ENCODE measurements around the gene ERBB4.

Gene ERBB4

DNA sequence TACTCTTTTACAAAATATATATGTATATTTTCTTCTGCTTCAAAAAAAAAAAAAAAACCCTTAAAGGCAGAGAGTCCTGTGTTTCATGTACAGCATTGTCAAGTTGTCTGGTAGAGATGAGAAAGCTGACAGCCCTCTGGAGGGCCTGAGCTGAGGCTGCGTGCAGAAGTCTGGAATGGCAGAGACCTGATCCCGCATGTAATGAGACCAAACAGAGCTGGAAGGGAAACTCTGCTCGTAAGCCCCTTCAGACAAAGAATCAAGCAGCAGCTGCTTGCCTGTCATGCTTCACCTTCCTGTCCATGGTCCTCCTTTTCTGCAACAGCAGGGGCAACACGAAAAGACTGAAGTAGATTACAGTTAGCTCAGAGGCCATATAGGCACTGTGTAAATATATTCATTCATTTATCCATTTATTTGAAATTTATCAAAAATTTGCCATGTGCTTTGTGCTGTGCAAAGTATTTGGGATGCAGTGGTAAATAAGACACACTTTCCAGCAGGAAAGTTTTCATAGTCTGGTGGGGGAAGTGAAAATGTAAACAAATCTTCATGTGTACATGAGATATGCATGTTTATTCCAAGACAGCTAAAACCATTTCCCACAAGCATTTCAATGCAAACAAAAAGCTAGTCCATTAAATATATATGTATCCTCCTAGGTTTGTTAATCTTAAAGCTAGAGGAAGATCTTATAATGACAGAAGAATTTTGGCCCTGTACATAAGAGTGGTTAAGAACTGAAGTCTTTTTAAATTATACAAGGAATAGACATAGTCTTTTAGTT lies 1069.5 kb downstream of the ERBB4 start:
- H3K27me3 ChIP-seq (ENCODE audit: control insufficient read depth, insufficient read depth, low read length), result no peaks in the 10 kb centered on the region
- H3K4me1 ChIP-seq (ENCODE audit: control insufficient read depth, low read depth, low read length), result peaks cover 20% of the 10 kb centered on the region
- H3K27ac ChIP-seq (ENCODE audit: low read length), result no peak overlapping the region
- no peaks in the 10 kb centered on the region for H3K36me3 ChIP-seq (ENCODE audit: control insufficient read depth, low read depth, low read length)
- no peak overlapping the region for H3K4me3 ChIP-seq (ENCODE audit: low read length)
- no peaks in the 10 kb centered on the region for H3K9me3 ChIP-seq (ENCODE audit: control insufficient read depth, low read depth, low read length)
- H3K9ac ChIP-seq (ENCODE audit: low read length), result no peak overlapping the region

DNA sequence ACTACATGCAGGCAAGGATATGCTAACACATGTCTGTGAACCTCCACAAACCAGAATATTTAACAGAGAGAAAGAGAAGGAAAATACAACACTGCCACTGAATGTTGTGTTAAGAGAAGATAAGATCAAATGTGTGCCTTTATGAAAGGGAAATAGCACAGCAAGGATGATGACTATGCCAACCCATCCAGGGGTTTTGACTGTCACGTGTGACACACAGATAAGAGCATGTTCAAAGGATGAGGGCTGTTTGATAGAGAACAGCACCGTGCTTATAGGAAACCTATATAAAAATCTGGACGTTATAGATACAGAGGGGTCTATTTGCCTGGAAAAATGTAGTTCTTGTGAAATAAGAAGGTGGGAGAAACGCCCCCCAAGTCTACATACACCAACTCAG lies 1070.4 kb downstream of the ERBB4 start:
- no peaks in the 10 kb centered on the region for H3K27me3 ChIP-seq (ENCODE audit: control insufficient read depth, insufficient read depth, low read length)
- H3K36me3 ChIP-seq (ENCODE audit: control insufficient read depth, low read depth, low read length), result no peaks in the 10 kb centered on the region
- no peaks in the 10 kb centered on the region for H3K9me3 ChIP-seq (ENCODE audit: control insufficient read depth, low read depth, low read length)
- H3K4me1 ChIP-seq (ENCODE audit: control insufficient read depth, low read depth, low read length), result peaks cover 24% of the 10 kb centered on the region
- H3K9ac ChIP-seq (ENCODE audit: low read length), result no peak overlapping the region
- H3K4me3 ChIP-seq (ENCODE audit: low read length), result no peak overlapping the region
- H3K27ac ChIP-seq (ENCODE audit: low read length), result no peak overlapping the region

DNA sequence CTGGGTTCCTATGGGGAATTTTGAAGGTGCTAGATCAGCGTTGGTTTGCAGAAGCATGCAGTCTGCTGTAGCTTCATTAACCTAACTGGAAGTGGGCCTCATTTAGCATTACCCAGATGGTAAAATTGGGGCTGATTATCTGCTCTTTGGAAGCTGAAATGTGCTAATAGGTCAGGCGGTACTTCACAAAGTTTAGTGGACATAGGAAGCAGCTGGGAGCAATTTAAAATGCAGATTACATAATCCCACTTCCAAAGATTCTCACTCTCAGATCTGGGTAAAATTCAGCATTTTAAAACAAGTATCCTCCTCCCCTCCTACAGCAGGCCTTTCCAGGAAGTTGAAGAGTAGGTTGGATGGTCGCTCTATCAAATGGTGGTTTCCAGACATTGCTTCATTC lies 1075.2 kb downstream of the ERBB4 start:
- Histone ChIP-seq H3K4me3 (ENCODE audit: low read length) (no peak overlapping the region), H3K36me3 (ENCODE audit: control insufficient read depth, low read depth, low read length) (no peaks in the 10 kb centered on the region), H3K9me3 (ENCODE audit: control insufficient read depth, low read depth, low read length) (no peaks in the 10 kb centered on the region), H3K4me1 (ENCODE audit: control insufficient read depth, low read depth, low read length) (peaks cover 4% of the 10 kb centered on the region), H3K27ac (ENCODE audit: low read length) (no peak overlapping the region), H3K9ac (ENCODE audit: low read length) (no peak overlapping the region), H3K27me3 (ENCODE audit: control insufficient read depth, insufficient read depth, low read length) (no peaks in the 10 kb centered on the region)

DNA sequence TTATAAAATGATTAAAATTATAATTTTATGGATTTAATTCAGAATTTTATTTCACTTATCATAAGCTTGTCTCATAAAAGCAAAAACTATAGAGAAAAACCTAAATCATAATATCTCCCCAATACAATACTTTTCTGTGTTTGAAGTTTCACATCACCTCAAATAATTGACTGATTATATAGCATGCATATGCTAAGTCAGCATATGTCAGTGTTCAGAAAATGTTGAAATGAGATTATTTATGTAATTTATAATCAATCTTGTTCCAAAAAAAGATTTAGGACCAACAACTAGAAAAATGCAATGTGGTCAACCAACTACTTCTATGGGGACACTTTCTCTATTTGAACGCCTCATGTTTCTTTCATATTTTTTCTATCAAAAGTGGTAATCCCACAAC lies 1079.6 kb downstream of the ERBB4 start:
- Histone ChIP-seq H3K4me3 (ENCODE audit: low read length) (no peak overlapping the region), H3K9ac (ENCODE audit: low read length) (no peak overlapping the region), H3K4me1 (ENCODE audit: control insufficient read depth, low read depth, low read length) (peaks cover 11% of the 10 kb centered on the region), H3K27me3 (ENCODE audit: control insufficient read depth, insufficient read depth, low read length) (no peaks in the 10 kb centered on the region), H3K27ac (ENCODE audit: low read length) (no peak overlapping the region), H3K36me3 (ENCODE audit: control insufficient read depth, low read depth, low read length) (no peaks in the 10 kb centered on the region), H3K9me3 (ENCODE audit: control insufficient read depth, low read depth, low read length) (no peaks in the 10 kb centered on the region)

DNA sequence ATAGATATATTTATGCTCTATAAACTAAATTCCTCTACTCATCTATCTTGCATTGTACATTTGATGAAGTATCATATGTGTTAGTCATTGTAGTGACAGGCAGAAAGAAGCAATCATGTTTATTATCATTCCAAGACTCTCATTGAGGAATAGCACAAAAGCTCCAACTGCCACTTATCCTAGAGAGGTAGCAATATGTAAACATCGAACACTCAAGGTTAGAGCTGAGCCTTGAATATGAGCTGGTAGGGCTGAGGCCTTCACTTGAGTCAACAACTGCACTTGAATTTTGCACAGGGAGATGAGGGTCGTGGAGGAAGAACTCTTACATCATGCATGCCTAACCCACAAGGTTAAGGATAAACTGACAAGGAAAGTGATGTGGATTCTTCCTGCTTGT lies 1081.3 kb downstream of the ERBB4 start:
- Histone ChIP-seq H3K9ac (ENCODE audit: low read length) (no peak overlapping the region), H3K27ac (ENCODE audit: low read length) (no peak overlapping the region), H3K4me1 (ENCODE audit: control insufficient read depth, low read depth, low read length) (peaks cover 8% of the 10 kb centered on the region), H3K4me3 (ENCODE audit: low read length) (no peak overlapping the region), H3K9me3 (ENCODE audit: control insufficient read depth, low read depth, low read length) (no peaks in the 10 kb centered on the region), H3K27me3 (ENCODE audit: control insufficient read depth, insufficient read depth, low read length) (no peaks in the 10 kb centered on the region), H3K36me3 (ENCODE audit: control insufficient read depth, low read depth, low read length) (no peaks in the 10 kb centered on the region)

DNA sequence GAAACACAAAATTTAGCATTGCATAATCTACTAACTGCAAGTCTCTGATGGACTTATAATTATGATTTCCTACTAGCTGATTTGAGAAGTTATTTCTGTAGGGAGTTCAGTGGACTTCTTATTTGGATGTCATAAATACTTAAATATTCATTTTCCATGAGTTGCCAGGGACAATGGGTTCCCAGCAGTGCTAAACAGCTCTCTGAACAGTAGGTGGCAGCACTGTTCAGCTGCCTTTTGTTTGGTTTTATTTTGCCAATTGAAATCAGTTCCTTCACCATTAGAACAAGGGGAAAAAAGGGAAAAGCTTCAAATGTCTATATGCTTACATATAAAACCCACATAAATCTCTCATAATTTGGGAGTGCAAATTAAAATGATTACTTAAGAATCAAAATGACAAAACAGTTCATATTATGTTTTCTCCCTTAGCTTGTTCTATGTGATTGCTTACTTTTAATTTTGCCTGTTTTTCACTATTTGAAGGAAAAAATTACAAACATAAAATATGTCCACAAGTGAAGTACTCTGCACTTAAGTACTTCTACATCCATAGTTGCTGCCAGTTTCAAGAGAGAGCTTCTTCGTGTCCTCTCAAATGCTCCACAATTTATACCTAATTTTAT lies 1083.3 kb downstream of the ERBB4 start:
- no peak overlapping the region for H3K27ac ChIP-seq (ENCODE audit: low read length)
- H3K27me3 ChIP-seq (ENCODE audit: control insufficient read depth, insufficient read depth, low read length), result no peaks in the 10 kb centered on the region
- no peaks in the 10 kb centered on the region for H3K9me3 ChIP-seq (ENCODE audit: control insufficient read depth, low read depth, low read length)
- H3K4me3 ChIP-seq (ENCODE audit: low read length), result no peak overlapping the region
- no peaks in the 10 kb centered on the region for H3K36me3 ChIP-seq (ENCODE audit: control insufficient read depth, low read depth, low read length)
- peaks cover 8% of the 10 kb centered on the region for H3K4me1 ChIP-seq (ENCODE audit: control insufficient read depth, low read depth, low read length)
- no peak overlapping the region for H3K9ac ChIP-seq (ENCODE audit: low read length)

DNA sequence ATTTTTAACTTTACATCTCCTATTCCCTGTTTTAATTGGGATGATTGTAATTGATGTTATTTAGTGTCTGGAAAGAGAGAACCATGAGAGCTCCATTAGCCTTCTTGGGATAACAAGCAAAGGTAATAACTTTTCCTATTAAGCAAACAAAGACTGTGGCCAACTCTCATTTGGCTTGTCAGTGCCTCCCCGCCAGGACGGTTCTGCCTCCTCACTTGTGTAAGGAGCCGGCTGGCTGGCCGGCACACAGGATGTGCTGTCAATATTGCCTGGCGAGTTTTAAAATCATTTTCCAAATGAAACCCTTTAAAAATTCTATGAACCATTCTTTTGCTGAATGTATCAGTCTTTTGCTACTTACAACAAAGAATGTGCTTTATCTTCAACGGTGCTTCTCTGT lies 1083.9 kb downstream of the ERBB4 start:
- no peak overlapping the region for H3K9ac ChIP-seq (ENCODE audit: low read length)
- H3K36me3 ChIP-seq (ENCODE audit: control insufficient read depth, low read depth, low read length), result no peaks in the 10 kb centered on the region
- no peaks in the 10 kb centered on the region for H3K27me3 ChIP-seq (ENCODE audit: control insufficient read depth, insufficient read depth, low read length)
- peaks cover 8% of the 10 kb centered on the region for H3K4me1 ChIP-seq (ENCODE audit: control insufficient read depth, low read depth, low read length)
- H3K9me3 ChIP-seq (ENCODE audit: control insufficient read depth, low read depth, low read length), result no peaks in the 10 kb centered on the region
- H3K4me3 ChIP-seq (ENCODE audit: low read length), result no peak overlapping the region
- no peak overlapping the region for H3K27ac ChIP-seq (ENCODE audit: low read length)

DNA sequence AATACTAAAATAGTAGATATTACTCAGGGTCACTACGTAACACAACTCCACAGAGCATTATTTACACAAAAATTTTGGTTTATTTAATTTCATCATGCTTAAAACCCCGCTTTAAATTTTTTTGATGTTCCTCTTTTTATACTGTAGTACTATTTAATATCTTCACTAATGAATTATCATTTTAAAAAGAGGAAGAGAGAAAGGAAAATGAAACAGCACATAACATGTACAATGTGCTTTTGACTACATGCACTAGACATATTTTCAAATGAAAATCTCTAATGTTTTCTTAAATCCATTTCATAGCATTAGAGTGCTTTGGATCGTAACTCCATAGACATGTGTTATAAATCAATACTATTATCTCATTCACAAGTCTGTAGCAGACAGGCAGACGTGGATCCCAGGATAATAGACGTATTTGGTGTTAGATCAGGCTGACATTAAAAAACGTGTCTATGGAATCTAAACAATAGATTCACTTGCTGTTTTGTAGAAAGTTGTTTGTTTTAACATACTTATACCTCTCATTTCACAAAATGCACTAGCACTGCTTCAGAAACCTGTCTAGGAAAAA lies 1085.2 kb downstream of the ERBB4 start:
- H3K27ac ChIP-seq (ENCODE audit: low read length), result no peak overlapping the region
- no peak overlapping the region for H3K9ac ChIP-seq (ENCODE audit: low read length)
- peaks cover 8% of the 10 kb centered on the region for H3K4me1 ChIP-seq (ENCODE audit: control insufficient read depth, low read depth, low read length)

DNA sequence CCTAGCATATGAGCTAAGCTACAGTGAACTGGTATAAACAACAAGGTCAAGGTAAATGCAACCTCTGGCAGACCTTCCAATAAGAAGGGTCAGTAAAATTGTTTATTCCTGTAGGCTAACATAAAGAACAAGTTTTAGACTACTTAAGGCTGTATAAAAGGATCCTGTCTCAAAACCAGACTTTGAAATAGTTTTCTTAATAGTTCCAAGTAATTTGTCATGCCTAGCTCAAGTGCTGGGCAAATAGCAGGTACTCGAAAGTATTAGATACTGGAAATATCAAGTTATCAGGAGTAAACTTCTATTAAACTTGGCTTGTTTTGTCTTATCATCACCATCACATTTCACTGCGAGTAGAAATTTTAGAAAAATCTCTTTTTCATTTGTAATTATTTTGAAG lies 1087.0 kb downstream of the ERBB4 start:
- no peak overlapping the region for H3K9ac ChIP-seq (ENCODE audit: low read length)
- H3K4me3 ChIP-seq (ENCODE audit: low read length), result no peak overlapping the region
- no peaks in the 10 kb centered on the region for H3K27me3 ChIP-seq (ENCODE audit: control insufficient read depth, insufficient read depth, low read length)
- no peak overlapping the region for H3K27ac ChIP-seq (ENCODE audit: low read length)
- peaks cover 8% of the 10 kb centered on the region for H3K4me1 ChIP-seq (ENCODE audit: control insufficient read depth, low read depth, low read length)
- H3K36me3 ChIP-seq (ENCODE audit: control insufficient read depth, low read depth, low read length), result no peaks in the 10 kb centered on the region
- no peaks in the 10 kb centered on the region for H3K9me3 ChIP-seq (ENCODE audit: control insufficient read depth, low read depth, low read length)

More for the DNA sequence above, 1085.2 kb downstream of the ERBB4 start:
- Histone ChIP-seq H3K9me3 (ENCODE audit: control insufficient read depth, low read depth, low read length) (no peaks in the 10 kb centered on the region), H3K36me3 (ENCODE audit: control insufficient read depth, low read depth, low read length) (no peaks in the 10 kb centered on the region), H3K27me3 (ENCODE audit: control insufficient read depth, insufficient read depth, low read length) (no peaks in the 10 kb centered on the region), H3K4me3 (ENCODE audit: low read length) (no peak overlapping the region)

DNA sequence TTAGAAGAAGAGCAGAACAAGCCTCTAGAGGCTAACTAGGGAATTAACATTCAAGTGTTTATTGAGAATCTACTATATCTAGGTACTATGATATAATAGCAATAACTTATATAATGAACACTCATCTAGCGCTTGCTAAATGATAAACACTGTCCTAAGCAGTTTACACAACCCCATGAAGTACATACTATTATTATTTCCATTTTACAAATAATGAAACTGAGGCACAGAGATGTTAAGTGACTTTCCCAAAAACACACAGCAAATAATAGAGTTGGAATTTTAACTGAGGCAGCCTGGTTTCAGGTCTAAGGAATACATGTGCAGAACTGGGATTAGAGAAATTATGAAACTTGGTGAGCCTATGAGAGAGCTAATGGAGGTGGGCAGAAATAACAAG lies 1088.8 kb downstream of the ERBB4 start:
- Histone ChIP-seq H3K27me3 (ENCODE audit: control insufficient read depth, insufficient read depth, low read length) (no peaks in the 10 kb centered on the region), H3K9me3 (ENCODE audit: control insufficient read depth, low read depth, low read length) (no peaks in the 10 kb centered on the region), H3K9ac (ENCODE audit: low read length) (no peak overlapping the region), H3K27ac (ENCODE audit: low read length) (no peak overlapping the region), H3K4me3 (ENCODE audit: low read length) (no peak overlapping the region), H3K4me1 (ENCODE audit: control insufficient read depth, low read depth, low read length) (peaks cover 2% of the 10 kb centered on the region), H3K36me3 (ENCODE audit: control insufficient read depth, low read depth, low read length) (no peaks in the 10 kb centered on the region)

DNA sequence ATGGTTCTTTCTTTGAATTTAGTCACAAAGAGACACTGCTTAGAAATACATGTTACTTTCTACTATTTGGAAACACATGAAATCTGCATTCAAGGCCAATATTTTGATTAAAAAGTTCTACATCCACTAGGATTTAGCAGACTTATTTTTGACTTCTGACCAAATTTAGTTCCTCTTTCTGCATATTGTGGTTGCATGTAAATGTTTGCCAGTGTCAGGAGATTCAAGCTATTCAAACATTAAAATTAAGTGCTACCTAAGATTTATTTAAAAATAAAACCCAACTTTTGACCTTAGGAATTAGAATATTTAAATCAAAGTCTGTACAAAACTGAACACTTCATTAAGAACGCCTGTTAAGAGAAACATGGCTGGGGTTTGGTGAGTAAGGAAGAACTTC lies 1091.1 kb downstream of the ERBB4 start:
- H3K27me3 ChIP-seq (ENCODE audit: control insufficient read depth, insufficient read depth, low read length), result no peaks in the 10 kb centered on the region
- no peaks in the 10 kb centered on the region for H3K9me3 ChIP-seq (ENCODE audit: control insufficient read depth, low read depth, low read length)
- no peaks in the 10 kb centered on the region for H3K4me1 ChIP-seq (ENCODE audit: control insufficient read depth, low read depth, low read length)

DNA sequence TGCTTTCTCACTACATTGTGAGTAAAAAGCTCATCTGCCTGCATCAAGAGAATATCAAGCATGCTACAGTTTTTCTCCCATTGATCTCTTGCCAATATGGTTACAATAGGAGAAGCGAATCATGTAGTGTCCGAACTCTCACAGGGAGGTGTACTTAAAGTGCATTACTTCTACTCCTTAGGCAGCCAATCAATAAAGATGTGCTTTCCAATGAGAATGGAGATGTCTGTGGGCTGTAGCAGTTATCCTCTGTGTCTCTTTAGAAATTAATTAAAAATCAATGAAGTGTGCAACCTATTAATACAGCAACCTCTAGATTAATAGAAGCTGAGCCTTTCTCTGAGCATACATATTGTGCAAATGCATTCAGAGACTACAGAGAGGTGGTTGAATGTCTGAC lies 1098.5 kb downstream of the ERBB4 start:
- H3K4me3 ChIP-seq (ENCODE audit: low read length), result no peak overlapping the region
- H3K9ac ChIP-seq (ENCODE audit: low read length), result no peak overlapping the region
- H3K36me3 ChIP-seq (ENCODE audit: control insufficient read depth, low read depth, low read length), result no peaks in the 10 kb centered on the region
- no peaks in the 10 kb centered on the region for H3K9me3 ChIP-seq (ENCODE audit: control insufficient read depth, low read depth, low read length)
- no peaks in the 10 kb centered on the region for H3K4me1 ChIP-seq (ENCODE audit: control insufficient read depth, low read depth, low read length)
- H3K27me3 ChIP-seq (ENCODE audit: control insufficient read depth, insufficient read depth, low read length), result no peaks in the 10 kb centered on the region
- H3K27ac ChIP-seq (ENCODE audit: low read length), result no peak overlapping the region

More for the DNA sequence above, 1091.1 kb downstream of the ERBB4 start:
- H3K27ac ChIP-seq (ENCODE audit: low read length), result no peak overlapping the region
- H3K36me3 ChIP-seq (ENCODE audit: control insufficient read depth, low read depth, low read length), result no peaks in the 10 kb centered on the region
- no peak overlapping the region for H3K4me3 ChIP-seq (ENCODE audit: low read length)
- H3K9ac ChIP-seq (ENCODE audit: low read length), result no peak overlapping the region
